ENCODE measurements around the gene CD70. TPM values are rescaled to one million over a fixed set of nuclear protein-coding genes. Genes with fewer than 3 reads are reported as not detected.

Gene CD70
- total RNA-seq, 3 donors from 2014 or later = not detected

DNA sequence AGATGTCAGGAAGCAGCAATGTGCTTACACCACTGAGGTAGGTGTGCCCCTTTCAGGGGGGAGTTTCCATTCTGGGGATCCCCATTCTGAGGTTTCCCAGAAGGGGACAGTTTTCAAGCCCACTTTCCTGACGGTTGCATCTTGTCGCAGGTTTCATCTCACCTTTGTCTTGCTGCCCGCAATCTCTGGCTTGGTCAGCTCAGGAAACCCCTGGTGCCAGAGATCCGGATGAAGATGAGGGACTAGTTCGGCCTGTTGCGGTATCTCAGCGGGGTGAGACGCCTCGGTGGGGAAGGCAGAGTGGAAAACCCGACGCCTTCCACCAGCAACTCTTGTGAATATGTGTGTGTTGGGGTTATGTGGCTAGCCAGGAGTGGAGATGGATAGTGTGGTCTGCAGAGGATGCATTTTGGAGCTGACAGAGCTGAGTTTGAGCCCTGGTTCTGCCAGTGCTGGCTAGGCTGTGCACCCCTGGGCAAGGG lies 47.0 kb downstream of the CD70 start:
- Histone ChIP-seq H3K4me1 (no peaks in the 10 kb centered on the region), H3K27me3 (no peaks in the 10 kb centered on the region), H3K4me3 (no peak overlapping the region), H3K36me3 (no peaks in the 10 kb centered on the region), H3K9me3 (peaks cover 0 to 3% of the 10 kb centered on the region in 2 donors), H3K27ac (no peak overlapping the region)
- DNase-seq (ENCODE audit: low spot score in 2 of 2) = no peak
- intact Hi-C loops (cut with DNase I; ENCODE audit: low total_unique reads) = no loop called here
- no peak for TF ChIP-seq POLR2A (IDR thresholded peaks at IDR 0.05)
- no peak for TF ChIP-seq CTCF (IDR thresholded peaks at IDR 0.05)
- no peak for TF ChIP-seq POLR2AphosphoS5 (IDR thresholded peaks at IDR 0.05)

GRCh38 chr19:6540918-6541689 lies 49.8 kb downstream of the CD70 start:
- intact Hi-C loops (cut with DNase I; ENCODE audit: low total_unique reads) = no loop called here
- no peak for DNase-seq (ENCODE audit: low spot score in 2 of 2)
- H3K36me3 ChIP-seq = no peaks in the 10 kb centered on the region
- no peaks in the 10 kb centered on the region for H3K9me3 ChIP-seq
- no peak overlapping the region for H3K4me3 ChIP-seq
- no peak overlapping the region for H3K27ac ChIP-seq
- TF ChIP-seq CTCF (IDR thresholded peaks at IDR 0.05) (no peak), POLR2AphosphoS5 (IDR thresholded peaks at IDR 0.05) (no peak), POLR2A (IDR thresholded peaks at IDR 0.05) (no peak)
- H3K4me1 ChIP-seq = no peaks in the 10 kb centered on the region
- no peaks in the 10 kb centered on the region for H3K27me3 ChIP-seq

- Histone ChIP-seq H3K4me3 (no peak overlapping the region), H3K4me1 (no peaks in the 10 kb centered on the region), H3K27ac (no peak overlapping the region), H3K36me3 (no peaks in the 10 kb centered on the region), H3K27me3 (peaks cover 0 to 6% of the 10 kb centered on the region in 2 donors), H3K9me3 (no peaks in the 10 kb centered on the region)
- TF ChIP-seq CTCF (IDR thresholded peaks at IDR 0.05) = no peak
- TF ChIP-seq POLR2AphosphoS5 (IDR thresholded peaks at IDR 0.05) = no peak
- TF ChIP-seq POLR2A (IDR thresholded peaks at IDR 0.05) = no peak
- no peak for DNase-seq (ENCODE audit: low spot score in 2 of 2)
- intact Hi-C loops (cut with DNase I; ENCODE audit: low total_unique reads) = no loop called here
Observed at GRCh38 chr19:6539514-6539913, 51.4 kb downstream of the CD70 start.

Other genes starting within 250 kb of the CD70 start
- gene CLPP, start 229.6 kb downstream of the CD70 start, total RNA-seq = 10 to 100 TPM; 72.3 to 96.7 (median 75.8) TPM
- 100 to 1,000 TPM in 1 of 3 donors, 10 to 100 TPM in 2; 68.3 to 101 (median 76.7) TPM for gene ALKBH7, start 218.4 kb downstream of the CD70 start, total RNA-seq
- gene PSPN, start 215.2 kb downstream of the CD70 start, total RNA-seq = under 1 TPM; 0.32 to 0.66 (median 0.59) TPM
- gene GTF2F1, start 198.0 kb downstream of the CD70 start, total RNA-seq = 10 to 100 TPM; 46.7 to 51.0 (median 48.5) TPM
- gene KHSRP, start 166.3 kb downstream of the CD70 start, total RNA-seq = 10 to 100 TPM; 71.4 to 76.1 (median 73.0) TPM
- gene SLC25A41, start 157.4 kb downstream of the CD70 start, total RNA-seq = under 1 TPM in 1 of 3 donors, not detected in 2; 0.44 TPM
- 10 to 100 TPM; 14.0 to 37.8 (median 18.4) TPM for gene SLC25A23, start 131.4 kb downstream of the CD70 start, total RNA-seq
- gene CRB3, start 126.9 kb downstream of the CD70 start, total RNA-seq = 10 to 100 TPM in 2 of 3 donors, under 1 TPM in 1; 0.48 to 30.7 (median 24.6) TPM
- 1 to 10 TPM; 1.3 to 3.2 (median 2.5) TPM for gene DENND1C, start 109.4 kb downstream of the CD70 start, total RNA-seq
- under 1 TPM in 1 of 3 donors, not detected in 2; 0.48 TPM for gene TUBB4A, start 88.8 kb downstream of the CD70 start, total RNA-seq
- 1 to 10 TPM in 1 of 3 donors, under 1 TPM in 2; 0.33 to 1.6 (median 0.44) TPM for gene TNFSF9, start 60.1 kb downstream of the CD70 start, total RNA-seq
- 1 to 10 TPM in 2 of 3 donors, under 1 TPM in 1; 0.96 to 8.3 (median 2.9) TPM for gene TNFSF14, start 79.0 kb upstream of the CD70 start, total RNA-seq
- 1,000 to 10,000 TPM in 2 of 3 donors, 100 to 1,000 TPM in 1; 856 to 1,298 (median 1,115) TPM for gene C3, start 129.5 kb upstream of the CD70 start, total RNA-seq
- 10 to 100 TPM; 62.9 to 98.1 (median 78.0) TPM for gene GPR108, start 146.4 kb upstream of the CD70 start, total RNA-seq
- gene TRIP10, start 148.5 kb upstream of the CD70 start, total RNA-seq = 10 to 100 TPM; 56.9 to 98.1 (median 87.5) TPM
- 10 to 100 TPM in 2 of 3 donors, under 1 TPM in 1; 0.96 to 38.2 (median 18.4) TPM for gene SH2D3A, start 176.3 kb upstream of the CD70 start, total RNA-seq
- gene VAV1, start 181.6 kb upstream of the CD70 start, total RNA-seq = 10 to 100 TPM in 1 of 3 donors, 1 to 10 TPM in 2; 6.6 to 10.2 (median 8.5) TPM

All from breast epithelium (tissue), 4 donors.